GM12878 (cell line): ENCODE data around the gene FXN. TPM values are rescaled to one million over a fixed set of nuclear protein-coding genes. Genes with fewer than 3 reads are reported as not detected.
A peak's percentile ranks its signal among the peaks of the same experiment; 100 is the strongest.

Experiments used
- ATAC-seq: fragments of 200-7000 bp; cut with Tn5 transposase; 3 replicates; pipeline ENCODE4 v1.9.1; 2020; ENCODE audit warnings: mild to moderate bottlenecking, moderate library complexity
- BruUV-seq: library from RNA; stranded (reverse); fragments of 400-500 nt; replicated peaks from 2 replicates; lab custom pipeline; 2021; lab: Mats Ljungman, UMichigan
- CTCF ChIA-PET: fragments of 300-600 bp; sonication (Branson Sonifier 250); formaldehyde crosslinking; extraction: SDS; loops from one replicate; lab custom pipeline; 2021; ENCODE audit warnings: inconsistent platforms; lab: Yijun Ruan, JAX
- POLR2A ChIA-PET: fragments of 350-600 bp; formaldehyde crosslinking; extraction: SDS; loops from one replicate; lab custom pipeline; 2021; ENCODE audit warnings: inconsistent platforms; lab: Charles Lee
- RAD21 ChIA-PET: fragments of 300-600 bp; sonication (Branson Sonifier 250); formaldehyde crosslinking; loops from one replicate; lab custom pipeline; 2023; ENCODE audit warnings: antibody characterized with exemption; ENCODE audit not compliant: unreplicated experiment; lab: Charles Lee
- SMC1A ChIA-PET: fragments of 300-600 bp; sonication (Branson Sonifier 250); formaldehyde crosslinking; loops from one replicate; lab custom pipeline; 2023; ENCODE audit not compliant: unreplicated experiment, uncharacterized antibody; lab: Charles Lee
- DNase-seq: peaks from one replicate; pipeline ENCODE4 v3.0.0-alpha.2; 2011; ENCODE audit warnings: low read depth, low spot score
- FAIRE-seq: peaks from 3 replicates; lab custom pipeline; 2011; peaks lifted over from hg19 to GRCh38; lab: Jason Lieb, UNC
- H2AFZ ChIP-seq: 2 replicates; pipeline ENCODE4 v1.6.0; 2011; ENCODE audit warnings: low read depth, low read length, control low read depth; ENCODE audit not compliant: control insufficient read depth
- H3K27ac ChIP-seq: 2 replicates; pipeline ENCODE4 v1.5.1; 2011; ENCODE audit warnings: control low read depth; ENCODE audit not compliant: control insufficient read depth, insufficient read depth
- H3K27me3 ChIP-seq, 2 experiments: replicated peaks in 1 of 2; 2 replicates each; pipeline versions ENCODE4 v1.6.0 to v1.6.1; 2011; ENCODE audit warnings: low read length in 1 of 2; ENCODE audit not compliant: control insufficient read depth in 2 of 2, insufficient read depth in 2 of 2
- H3K36me3 ChIP-seq, 2 experiments: 2 replicates each; pipeline ENCODE4 v1.5.1; 2011; ENCODE audit warnings: low read length in 1 of 2; ENCODE audit not compliant: control insufficient read depth in 2 of 2, insufficient read depth in 2 of 2
- H3K4me1 ChIP-seq: 2 replicates; pipeline ENCODE4 v1.6.1; 2011; ENCODE audit warnings: mild to moderate bottlenecking, low read length, moderate library complexity, mixed read lengths; ENCODE audit not compliant: control insufficient read depth, insufficient read depth
- H3K4me2 ChIP-seq: 2 replicates; pipeline ENCODE4 v1.6.0; 2011; ENCODE audit warnings: control low read depth; ENCODE audit not compliant: control insufficient read depth, insufficient read depth
- H3K4me3 ChIP-seq: fragments of 200-600 bp; sonication (generic); 2 replicates; pipeline ENCODE4 v1.5.1; 2016
- H3K79me2 ChIP-seq: 2 replicates; pipeline ENCODE4 v1.6.0; 2011; ENCODE audit warnings: low read length; ENCODE audit not compliant: control insufficient read depth, insufficient read depth
- H3K9ac ChIP-seq: 2 replicates; pipeline ENCODE4 v1.8.0; 2011; ENCODE audit warnings: low read length, control low read depth, mixed read lengths; ENCODE audit not compliant: control insufficient read depth, insufficient read depth
- H3K9me3 ChIP-seq: replicated peaks from 3 replicates; pipeline ENCODE4 v1.5.1; 2011; ENCODE audit warnings: mild to moderate bottlenecking, low read length; ENCODE audit not compliant: control insufficient read depth, insufficient read depth
- H4K20me1 ChIP-seq: 2 replicates; pipeline ENCODE4 v1.6.0; 2011; ENCODE audit not compliant: control insufficient read depth, insufficient read depth
- BMI1 ChIP-seq: fragments of 450-650 bp; IDR thresholded peaks from 2 replicates; pipeline ENCODE4 v1.6.1; 2016; ENCODE audit warnings: mild to moderate bottlenecking, moderate library complexity, borderline replicate concordance
- BRCA1 ChIP-seq: IDR thresholded peaks from 2 replicates; pipeline ENCODE4 v1.6.1; 2011; ENCODE audit warnings: low read depth, low read length, improper control_type of control experiment
- CBX5 ChIP-seq: sonication (generic); IDR thresholded peaks from 2 replicates; pipeline ENCODE4 v1.6.1; 2016; ENCODE audit warnings: low read depth, moderate library complexity, mild to moderate bottlenecking, inconsistent platforms
- CHD1 ChIP-seq: IDR thresholded peaks from 2 replicates; pipeline ENCODE4 v1.6.1; 2012; ENCODE audit warnings: low read depth, low read length, improper control_type of control experiment
- CTCF ChIP-seq, 3 experiments: IDR thresholded peaks in 2 of 3; conservative IDR thresholded peaks in 1 of 3; 2 replicates each; pipeline ENCODE4 v1.5.1; 2011; ENCODE audit warnings: low read depth in 3 of 3, low read length in 3 of 3, mild to moderate bottlenecking in 3 of 3, control low read depth in 2 of 3, moderate library complexity in 2 of 3, inconsistent platforms in 1 of 3, mixed read lengths in 1 of 3; ENCODE audit not compliant: control insufficient read depth in 2 of 3, insufficient read depth in 1 of 3; ENCODE audit errors: extremely low read depth in 1 of 3
- DPF2 ChIP-seq: fragments of 450-650 bp; IDR thresholded peaks from 2 replicates; pipeline ENCODE4 v1.6.1; 2017; ENCODE audit warnings: mild to moderate bottlenecking
- IKZF2 ChIP-seq, 2 experiments: fragments of 450-650 bp; IDR thresholded peaks; 2 replicates each; pipeline ENCODE4 v1.6.1; 2017; ENCODE audit warnings: mild to moderate bottlenecking in 2 of 2, moderate library complexity in 2 of 2
- MXI1 ChIP-seq: fragments of 150-350 bp; IDR thresholded peaks from 2 replicates; pipeline ENCODE4 v1.6.1; 2011; ENCODE audit warnings: low read depth, mild to moderate bottlenecking, inconsistent platforms, low read length, improper control_type of control experiment
- NBN ChIP-seq: fragments of 450-650 bp; IDR thresholded peaks from 2 replicates; pipeline ENCODE4 v1.6.1; 2016
- POLR2AphosphoS2 ChIP-seq: IDR thresholded peaks from 2 replicates; pipeline ENCODE4 v1.6.1; 2011; ENCODE audit warnings: low read depth, mild to moderate bottlenecking, low read length, improper control_type of control experiment, moderate library complexity
- RELA ChIP-seq: fragments of 450-650 bp; IDR thresholded peaks from 2 replicates; pipeline ENCODE4 v1.8.0; 2014; ENCODE audit warnings: borderline replicate concordance; ENCODE audit not compliant: partially characterized antibody
- SUZ12 ChIP-seq: fragments of 200-600 bp; sonication (generic); IDR thresholded peaks from one replicate; pipeline ENCODE4 v1.6.1; 2018; ENCODE audit warnings: antibody characterized with exemption, mild to moderate bottlenecking; ENCODE audit not compliant: unreplicated experiment
- YBX1 ChIP-seq: fragments of 450-650 bp; IDR thresholded peaks from 2 replicates; pipeline ENCODE4 v1.6.1; 2016; ENCODE audit warnings: antibody characterized with exemption
- YY1 ChIP-seq: IDR thresholded peaks from 2 replicates; pipeline ENCODE4 v1.6.1; 2011; ENCODE audit warnings: low read depth, mild to moderate bottlenecking, low read length
- WGBS: methylation state at CpG from one replicate; pipeline ENCODE4 v1.1.6; 2016; ENCODE audit warnings: low lambda C conversion rate; ENCODE audit not compliant: insufficient replicate concordance, insufficient coverage; ENCODE audit errors: missing lambda C conversion rate; 5-methylcytosine and 5-hydroxymethylcytosine counted together
- in situ Hi-C: fragments of 300-500 bp; cut with MboI; formaldehyde crosslinking; loops from 9 replicates; pipeline ENCODE4 v1.14.3; 2018; ENCODE audit warnings: mixed read lengths
- intact Hi-C: fragments of 100-400 bp; cut with micrococcal nuclease; formaldehyde crosslinking; loops from one replicate; pipeline ENCODE4 v1.14.2; 2022; ENCODE audit not compliant: unreplicated experiment
- polyA plus RNA-seq, 11 experiments: library from polyadenylated mRNA; depleted of rRNA in 4 of 11; unstranded in 6 of 11; stranded (reverse) in 5 of 11; fragments of >200 nt; fragmentation: Nextera tagmentation in 4 of 11; fragmentation: Illumina TruSeq in 1 of 11; extraction: Ambion mirVana in 4 of 11; extraction: Trizol in 1 of 11; gene quantifications; 1 replicate in 1 of 11; 2 replicates in 10 of 11; pipeline versions ENCODE4 v1.2.1 to v1.2.3, GENCODE V29; 2011 to 2016; ENCODE audit warnings: inconsistent platforms in 2 of 11, missing spikeins in 2 of 11, low read depth in 1 of 11
- total RNA-seq, 4 experiments: library from RNA; depleted of rRNA in 3 of 4; stranded (reverse); fragments of >200 nt in 3 of 4; fragmentation: Illumina TruSeq in 1 of 4; extraction: Trizol in 1 of 4; gene quantifications; 2 replicates each; pipeline versions ENCODE4 v1.2.1 to v1.2.3, GENCODE V29; 2013 to 2021
- TF ChIP-seq, protein P1 (sequence below): IDR thresholded peaks from 2 replicates; pipeline ENCODE4 v1.6.1; 2012; ENCODE audit warnings: low read depth, low read length, improper control_type of control experiment
- TF ChIP-seq, protein P2 (sequence below): fragments of 450-650 bp; IDR thresholded peaks from 2 replicates; pipeline ENCODE4 v1.6.1; 2017; ENCODE audit warnings: mild to moderate bottlenecking, moderate library complexity

FXN gene
- total and polyA plus RNA-seq, 10 of the 15 experiments (the other 5 are each of a cell fraction or from before 2014, with no cell fraction given) = 7.3 to 78.0 (median 23.2) TPM

DNA sequence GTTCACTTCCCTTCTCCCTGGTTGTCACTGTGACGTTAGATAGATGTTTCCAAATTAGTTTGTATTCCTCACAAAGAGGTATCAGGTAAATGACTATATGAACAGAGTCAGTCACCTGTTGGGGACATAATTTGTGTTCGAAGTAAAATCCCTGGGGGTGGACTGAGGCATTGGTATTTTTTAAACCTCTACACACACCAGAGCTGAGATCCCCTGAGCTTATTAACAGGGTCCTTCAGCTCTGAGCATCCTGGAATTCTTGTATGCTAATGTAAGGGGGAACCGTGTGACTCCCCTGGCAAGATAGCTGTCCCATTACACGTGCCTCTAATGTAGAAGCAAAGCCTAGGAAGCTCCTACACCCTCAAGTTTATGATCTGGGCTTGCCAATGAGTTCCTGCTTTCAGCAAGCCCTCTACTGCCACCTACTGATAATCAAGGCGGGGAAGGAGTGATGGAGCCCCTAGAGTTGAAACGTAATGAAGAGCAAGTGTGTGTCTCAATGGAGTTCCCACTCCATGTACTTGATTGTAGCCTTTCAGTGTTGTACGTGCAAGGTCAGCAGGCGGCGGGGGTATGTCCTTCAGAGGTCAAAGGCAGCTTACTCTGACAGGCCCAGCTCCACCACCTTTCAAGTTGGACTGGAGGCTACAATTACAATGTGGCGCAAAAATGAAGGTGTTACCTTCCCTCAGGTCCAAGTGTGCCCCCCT, 36.0 kb upstream of the FXN start (continued):
- TF ChIP-seq YY1 (peak; percentile 75; the same call in 1 of the 2 replicates), DPF2 (no peak), CTCF (IDR thresholded peaks at IDR 0.05 in 2 of 3, conservative IDR thresholded peaks at IDR 0.05 in 1 of 3; ENCODE audit: control insufficient read depth in 2 of 3, extremely low read depth in 1 of 3, insufficient read depth in 1 of 3, low read depth in 3 of 3, low read length in 3 of 3) (peak; percentile 84 to 91 (median 89)), CHD1 (0 out of 2 replicates have a peak, but pooled peaks have one; percentile 46), RELA (peak; percentile 34)

DNA sequence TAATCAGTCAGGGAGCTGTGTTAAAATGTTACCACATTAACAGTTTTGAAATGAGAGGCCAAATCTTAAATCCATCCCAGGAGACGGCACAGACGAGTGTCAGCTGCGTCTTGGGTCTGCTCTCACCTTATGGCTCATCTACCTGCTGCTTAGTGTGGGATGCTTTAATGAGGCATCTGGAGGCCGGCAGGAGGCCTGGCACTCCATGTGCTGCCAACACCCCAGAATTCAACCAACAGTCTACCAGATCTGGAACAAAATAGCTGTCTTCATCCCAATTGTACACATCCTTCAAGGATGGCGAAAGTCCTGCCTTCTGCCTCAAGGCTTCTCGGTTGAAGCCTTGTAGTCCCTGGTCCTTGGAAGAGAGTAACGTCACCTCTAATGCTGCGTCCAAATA, 33.6 kb upstream of the FXN start:
- WGBS = 59% methylated on average over 8 of the region's 8 CpGs
- Histone ChIP-seq H3K79me2 (no peaks in the 10 kb centered on the region), H3K27ac (no peak overlapping the region), H4K20me1 (no peaks in the 10 kb centered on the region), H3K4me1 (peaks cover 11% of the 10 kb centered on the region), H3K4me3 (no peak overlapping the region), H3K9ac (no peak overlapping the region), H2AFZ (no peak overlapping the region), H3K36me3 (no peaks in the 10 kb centered on the region), H3K27me3 (no peaks in the 10 kb centered on the region), H3K4me2 (no peak overlapping the region), H3K9me3 (no peaks in the 10 kb centered on the region)
- intact Hi-C loops = no loop called here
- no peak for ATAC-seq
- ChIA-PET POLR2A (no interaction called here), SMC1A (no interaction called here), CTCF (interaction anchor here (0.8 to 1.6 kb wide), 9 partner anchors 8 to 421 kb away, joined by 3 to 5 read pairs (median 3); partner anchors contain the start of gene FXN), RAD21 (interaction anchor here (2.0 kb wide), 1 partner anchor 51 kb away, joined by 14 read pairs; no protein-coding TSS in a partner anchor)
- DNase-seq = no peak
- no peak for FAIRE-seq
- BruUV-seq = no TSS peak
- in situ Hi-C loops = loop anchor here (5.0 kb wide), 4 partner anchors 155 to 420 kb away; a partner anchor contains a TSS
- TF ChIP-seq YBX1 (no peak), MXI1 (no peak), BMI1 (no peak), POLR2AphosphoS2 (no peak), SUZ12 (no peak), IKZF2 (IDR thresholded peaks at IDR 0.05) (no peak), RELA (no peak), CBX5 (no peak), NBN (no peak), BRCA1 (no peak)
- TF ChIP-seq, protein P1, sequence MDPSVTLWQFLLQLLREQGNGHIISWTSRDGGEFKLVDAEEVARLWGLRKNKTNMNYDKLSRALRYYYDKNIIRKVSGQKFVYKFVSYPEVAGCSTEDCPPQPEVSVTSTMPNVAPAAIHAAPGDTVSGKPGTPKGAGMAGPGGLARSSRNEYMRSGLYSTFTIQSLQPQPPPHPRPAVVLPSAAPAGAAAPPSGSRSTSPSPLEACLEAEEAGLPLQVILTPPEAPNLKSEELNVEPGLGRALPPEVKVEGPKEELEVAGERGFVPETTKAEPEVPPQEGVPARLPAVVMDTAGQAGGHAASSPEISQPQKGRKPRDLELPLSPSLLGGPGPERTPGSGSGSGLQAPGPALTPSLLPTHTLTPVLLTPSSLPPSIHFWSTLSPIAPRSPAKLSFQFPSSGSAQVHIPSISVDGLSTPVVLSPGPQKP = no peak
- TF ChIP-seq, protein P2, sequence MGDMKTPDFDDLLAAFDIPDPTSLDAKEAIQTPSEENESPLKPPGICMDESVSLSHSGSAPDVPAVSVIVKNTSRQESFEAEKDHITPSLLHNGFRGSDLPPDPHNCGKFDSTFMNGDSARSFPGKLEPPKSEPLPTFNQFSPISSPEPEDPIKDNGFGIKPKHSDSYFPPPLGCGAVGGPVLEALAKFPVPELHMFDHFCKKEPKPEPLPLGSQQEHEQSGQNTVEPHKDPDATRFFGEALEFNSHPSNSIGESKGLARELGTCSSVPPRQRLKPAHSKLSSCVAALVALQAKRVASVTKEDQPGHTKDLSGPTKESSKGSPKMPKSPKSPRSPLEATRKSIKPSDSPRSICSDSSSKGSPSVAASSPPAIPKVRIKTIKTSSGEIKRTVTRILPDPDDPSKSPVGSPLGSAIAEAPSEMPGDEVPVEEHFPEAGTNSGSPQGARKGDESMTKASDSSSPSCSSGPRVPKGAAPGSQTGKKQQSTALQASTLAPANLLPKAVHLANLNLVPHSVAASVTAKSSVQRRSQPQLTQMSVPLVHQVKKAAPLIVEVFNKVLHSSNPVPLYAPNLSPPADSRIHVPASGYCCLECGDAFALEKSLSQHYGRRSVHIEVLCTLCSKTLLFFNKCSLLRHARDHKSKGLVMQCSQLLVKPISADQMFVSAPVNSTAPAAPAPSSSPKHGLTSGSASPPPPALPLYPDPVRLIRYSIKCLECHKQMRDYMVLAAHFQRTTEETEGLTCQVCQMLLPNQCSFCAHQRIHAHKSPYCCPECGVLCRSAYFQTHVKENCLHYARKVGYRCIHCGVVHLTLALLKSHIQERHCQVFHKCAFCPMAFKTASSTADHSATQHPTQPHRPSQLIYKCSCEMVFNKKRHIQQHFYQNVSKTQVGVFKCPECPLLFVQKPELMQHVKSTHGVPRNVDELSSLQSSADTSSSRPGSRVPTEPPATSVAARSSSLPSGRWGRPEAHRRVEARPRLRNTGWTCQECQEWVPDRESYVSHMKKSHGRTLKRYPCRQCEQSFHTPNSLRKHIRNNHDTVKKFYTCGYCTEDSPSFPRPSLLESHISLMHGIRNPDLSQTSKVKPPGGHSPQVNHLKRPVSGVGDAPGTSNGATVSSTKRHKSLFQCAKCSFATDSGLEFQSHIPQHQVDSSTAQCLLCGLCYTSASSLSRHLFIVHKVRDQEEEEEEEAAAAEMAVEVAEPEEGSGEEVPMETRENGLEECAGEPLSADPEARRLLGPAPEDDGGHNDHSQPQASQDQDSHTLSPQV = no peak
